ENCODE measurements around the gene MTRFR. TPM values are rescaled to one million over a fixed set of nuclear protein-coding genes. Genes with fewer than 3 reads are reported as not detected.

The MTRFR gene
- total and polyA plus RNA-seq, 2 donors (not counting 1 experiment from before 2014, with no cell fraction given): 18.7 to 45.5 TPM

GRCh38 chr12:123286652-123287373 is 53.6 kb downstream of the MTRFR start:
- H3K4me3 Mint-ChIP-seq: no peak overlapping the region
- Histone ChIP-seq H3K4me3 (ENCODE audit: control extremely low read depth in 1 of 5, extremely low read depth in 1 of 5, insufficient read depth in 1 of 5, low read depth in 2 of 5, low read length in 4 of 5) (no peak overlapping the region), H2AFZ (ENCODE audit: insufficient read depth, low read depth, low read length, poor library complexity, severe bottlenecking) (no peak overlapping the region), H3K4me1 (ENCODE audit: control insufficient read depth in 2 of 2, insufficient read depth in 2 of 2, low read length in 2 of 2) (no peaks in the 10 kb centered on the region), H3K27me3 (replicated peaks in 1 of 4; ENCODE audit: control extremely low read depth in 1 of 4, control insufficient read depth in 3 of 4, insufficient read depth in 4 of 4, low read length in 3 of 4) (no peaks in the 10 kb centered on the region), H3K36me3 (replicated peaks in 1 of 2; ENCODE audit: control extremely low read depth in 1 of 2, control insufficient read depth in 1 of 2, extremely low read depth in 1 of 2, insufficient read depth in 2 of 2, low read length in 1 of 2) (peaks cover 0 to 6% of the 10 kb centered on the region in 2 experiments), H3K79me2 (ENCODE audit: control insufficient read depth, insufficient read depth, low read length) (no peaks in the 10 kb centered on the region), H4K20me1 (ENCODE audit: control insufficient read depth, insufficient read depth, low read length, poor library complexity, severe bottlenecking) (no peaks in the 10 kb centered on the region), H3K9ac (ENCODE audit: low read length) (no peak overlapping the region), H3K9me3 (ENCODE audit: control extremely low read depth in 1 of 3, control insufficient read depth in 2 of 3, insufficient read depth in 1 of 3, low read length in 2 of 3) (no peaks in the 10 kb centered on the region), H3K4me2 (replicated peaks; ENCODE audit: low read depth, low read length, poor library complexity, severe bottlenecking) (no peak overlapping the region), H3K27ac (ENCODE audit: low read length in 2 of 2) (no peak overlapping the region)
- no peak for ATAC-seq (ENCODE audit: low read depth)
- CTCF ChIA-PET: interaction anchor here (0.6 kb wide), 1 partner anchor 32 kb away, joined by 3 read pairs; no protein-coding TSS in a partner anchor
- H3K9me3 Mint-ChIP-seq (ENCODE audit: insufficient read depth): no peaks in the 10 kb centered on the region
- intact Hi-C loops (cut with micrococcal nuclease): no loop called here
- no peaks in the 10 kb centered on the region for H3K27me3 Mint-ChIP-seq
- H3K4me1 Mint-ChIP-seq: no peaks in the 10 kb centered on the region
- POLR2A ChIA-PET: no interaction called here
- no peak for TF ChIP-seq CTCF (IDR thresholded peaks at IDR 0.05)
- TF ChIP-seq EZH2 (IDR thresholded peaks at IDR 0.05; ENCODE audit: borderline replicate concordance, insufficient read depth, low read depth, low read length, poor library complexity, severe bottlenecking): no peak
- H3K27ac Mint-ChIP-seq: no peak overlapping the region
- DNase-seq: no peak
- 87% methylated on average over 7 of the region's 9 CpGs for WGBS (ENCODE audit: insufficient coverage)

GRCh38 chr12:123288751-123289346 is 55.6 kb downstream of the MTRFR start:
- H3K27me3 Mint-ChIP-seq: no peaks in the 10 kb centered on the region
- H3K27ac ChIP-seq (ENCODE audit: low read length in 2 of 2): no peak overlapping the region
- no peaks in the 10 kb centered on the region for H3K4me1 Mint-ChIP-seq
- no peaks in the 10 kb centered on the region for H3K27me3 ChIP-seq (replicated peaks in 1 of 4; ENCODE audit: control extremely low read depth in 1 of 4, control insufficient read depth in 3 of 4, insufficient read depth in 4 of 4, low read length in 3 of 4)
- H3K9me3 ChIP-seq (ENCODE audit: control extremely low read depth in 1 of 3, control insufficient read depth in 2 of 3, insufficient read depth in 1 of 3, low read length in 2 of 3): no peaks in the 10 kb centered on the region
- H2AFZ ChIP-seq (ENCODE audit: insufficient read depth, low read depth, low read length, poor library complexity, severe bottlenecking): no peak overlapping the region
- DNase-seq: no peak
- peaks cover 0 to 16% of the 10 kb centered on the region in 2 experiments for H3K36me3 ChIP-seq (replicated peaks in 1 of 2; ENCODE audit: control extremely low read depth in 1 of 2, control insufficient read depth in 1 of 2, extremely low read depth in 1 of 2, insufficient read depth in 2 of 2, low read length in 1 of 2)
- no peak for ATAC-seq (ENCODE audit: low read depth)
- intact Hi-C loops (cut with micrococcal nuclease): no loop called here
- H3K9ac ChIP-seq (ENCODE audit: low read length): no peak overlapping the region
- 99% methylated on average over 16 of the region's 20 CpGs for WGBS (ENCODE audit: insufficient coverage)
- no peaks in the 10 kb centered on the region for H3K4me1 ChIP-seq (ENCODE audit: control insufficient read depth in 2 of 2, insufficient read depth in 2 of 2, low read length in 2 of 2)
- POLR2A ChIA-PET: no interaction called here
- H3K9me3 Mint-ChIP-seq (ENCODE audit: insufficient read depth): no peaks in the 10 kb centered on the region
- H3K79me2 ChIP-seq (ENCODE audit: control insufficient read depth, insufficient read depth, low read length): no peaks in the 10 kb centered on the region
- no peak overlapping the region for H3K4me2 ChIP-seq (replicated peaks; ENCODE audit: low read depth, low read length, poor library complexity, severe bottlenecking)
- no peak overlapping the region for H3K27ac Mint-ChIP-seq
- no peaks in the 10 kb centered on the region for H4K20me1 ChIP-seq (ENCODE audit: control insufficient read depth, insufficient read depth, low read length, poor library complexity, severe bottlenecking)
- TF ChIP-seq CTCF (IDR thresholded peaks at IDR 0.05) (no peak), EZH2 (IDR thresholded peaks at IDR 0.05; ENCODE audit: borderline replicate concordance, insufficient read depth, low read depth, low read length, poor library complexity, severe bottlenecking) (no peak)
- CTCF ChIA-PET: interaction anchor here (0.5 kb wide), 1 partner anchor 817 kb away, joined by 3 read pairs; no protein-coding TSS in a partner anchor
- no peak overlapping the region for H3K4me3 Mint-ChIP-seq
- no peak overlapping the region for H3K4me3 ChIP-seq (ENCODE audit: control extremely low read depth in 1 of 5, extremely low read depth in 1 of 5, insufficient read depth in 1 of 5, low read depth in 2 of 5, low read length in 4 of 5)

Measured in B cell (primary cell).